A673 (cell line): Measurements from ENCODE around the gene NKX2-8. TPM values are rescaled to one million over a fixed set of nuclear protein-coding genes. Genes with fewer than 3 reads are reported as not detected.

Experiments
- BruUV-seq: library from RNA; stranded (reverse); fragments of 400-500 nt; replicated peaks from 2 replicates; lab custom pipeline; 2021; lab: Mats Ljungman, UMichigan
- CTCF ChIA-PET: fragments of 300-600 bp; sonication (Branson Sonifier 250); formaldehyde crosslinking; loops from one replicate; lab custom pipeline; 2022; ENCODE audit warnings: antibody characterized with exemption; lab: Charles Lee
- POLR2A ChIA-PET: fragments of 300-600 bp; sonication (Branson Sonifier 250); formaldehyde crosslinking; loops from one replicate; lab custom pipeline; 2022; ENCODE audit warnings: antibody characterized with exemption; ENCODE audit not compliant: low non-redundant PET; lab: Charles Lee
- DNase-seq: peaks from one replicate; pipeline ENCODE4 v3.0.0-alpha.2; 2015; ENCODE audit warnings: low spot score
- H3K27ac ChIP-seq: fragments of 200-600 bp; sonication (generic); 2 replicates; pipeline ENCODE4 v1.5.1; 2016; ENCODE audit warnings: mixed run types, low read depth, mild to moderate bottlenecking, mixed read lengths, antibody characterized with exemption, low read length; ENCODE audit not compliant: poor library complexity, severe bottlenecking
- H3K27me3 ChIP-seq: fragments of 200-600 bp; sonication (generic); replicated peaks from 2 replicates; pipeline ENCODE4 v1.6.1; 2017; ENCODE audit warnings: mixed run types, low read depth, mild to moderate bottlenecking, mixed read lengths, antibody characterized with exemption, low read length; ENCODE audit not compliant: insufficient read depth, poor library complexity
- H3K36me3 ChIP-seq: fragments of 200-600 bp; sonication (generic); 2 replicates; pipeline ENCODE4 v1.6.1; 2016; ENCODE audit warnings: mixed run types, mild to moderate bottlenecking, mixed read lengths, antibody characterized with exemption, low read length; ENCODE audit not compliant: insufficient read depth, poor library complexity, severe bottlenecking
- H3K4me1 ChIP-seq: fragments of 200-600 bp; sonication (generic); 2 replicates; pipeline ENCODE4 v1.6.1; 2017; ENCODE audit warnings: mixed run types, mild to moderate bottlenecking, mixed read lengths, antibody characterized with exemption, low read length; ENCODE audit not compliant: insufficient read depth, poor library complexity, severe bottlenecking
- H3K4me3 ChIP-seq: fragments of 200-600 bp; sonication (generic); 2 replicates; pipeline ENCODE4 v1.5.1; 2016; ENCODE audit warnings: low read depth, mixed run types, mild to moderate bottlenecking, mixed read lengths, low read length; ENCODE audit not compliant: poor library complexity, severe bottlenecking
- H3K9me3 ChIP-seq: fragments of 200-600 bp; sonication (generic); 2 replicates; pipeline ENCODE4 v1.6.1; 2016; ENCODE audit warnings: mixed run types, low read depth, mild to moderate bottlenecking, mixed read lengths, antibody characterized with exemption, low read length; ENCODE audit not compliant: poor library complexity, severe bottlenecking
- CTCF ChIP-seq: fragments of 300-800, 200-600 bp; sonication (generic); conservative IDR thresholded peaks from 2 replicates; pipeline ENCODE4 v1.5.1; 2017; ENCODE audit warnings: low read depth, mild to moderate bottlenecking, antibody characterized with exemption, low read length, moderate library complexity, mixed read lengths
- EZH2 ChIP-seq: fragments of 200-600 bp; sonication (generic); IDR thresholded peaks from 2 replicates; pipeline ENCODE4 v1.6.1; 2017; ENCODE audit warnings: borderline replicate concordance, low read depth, mild to moderate bottlenecking, mixed read lengths, antibody characterized with exemption, low read length; ENCODE audit not compliant: poor library complexity, severe bottlenecking
- intact Hi-C: fragments of 100-400 bp; cut with micrococcal nuclease; formaldehyde crosslinking; loops from one replicate; pipeline ENCODE4 v1.10.0; 2022; ENCODE audit not compliant: unreplicated experiment
- total RNA-seq: library from RNA; stranded (reverse); gene quantifications from 2 replicates; pipeline ENCODE4 v1.2.3, GENCODE V29; 2021

The NKX2-8 gene
- total RNA-seq, 1 experiment from 2014 or later, result not detected

GRCh38 chr14:36591482-36591881 is 9.1 kb upstream of the NKX2-8 start:
- no peaks in the 10 kb centered on the region for H3K36me3 ChIP-seq
- H3K4me3 ChIP-seq, result no peak overlapping the region
- H3K4me1 ChIP-seq, result no peaks in the 10 kb centered on the region
- TF ChIP-seq EZH2 (no peak), CTCF (no peak)
- no peak for DNase-seq
- H3K27me3 ChIP-seq, result peaks cover 45% of the 10 kb centered on the region
- no peaks in the 10 kb centered on the region for H3K9me3 ChIP-seq
- ChIA-PET POLR2A (no interaction called here), CTCF (no interaction called here)
- BruUV-seq, result no TSS peak
- no peak overlapping the region for H3K27ac ChIP-seq
- intact Hi-C loops, result no loop called here

- CTCF ChIA-PET, result no interaction called here
- H3K9me3 ChIP-seq, result no peaks in the 10 kb centered on the region
- H3K4me3 ChIP-seq, result no peak overlapping the region
- intact Hi-C loops, result no loop called here
- H3K4me1 ChIP-seq, result no peaks in the 10 kb centered on the region
- TF ChIP-seq EZH2, result no peak
- no peak for TF ChIP-seq CTCF
- POLR2A ChIA-PET, result no interaction called here
- no peak for DNase-seq
- no TSS peak for BruUV-seq
- H3K36me3 ChIP-seq, result no peaks in the 10 kb centered on the region
- H3K27me3 ChIP-seq, result peaks cover 46% of the 10 kb centered on the region
- no peak overlapping the region for H3K27ac ChIP-seq
Measured at GRCh38 chr14:36588788-36589187, 6.4 kb upstream of the NKX2-8 start.

GRCh38 chr14:36588119-36588518 is 5.7 kb upstream of the NKX2-8 start:
- DNase-seq, result no peak
- BruUV-seq, result no TSS peak
- no peak overlapping the region for H3K4me3 ChIP-seq
- intact Hi-C loops, result no loop called here
- TF ChIP-seq CTCF (no peak), EZH2 (no peak)
- no peaks in the 10 kb centered on the region for H3K4me1 ChIP-seq
- H3K27ac ChIP-seq, result no peak overlapping the region
- H3K9me3 ChIP-seq, result no peaks in the 10 kb centered on the region
- CTCF ChIA-PET, result no interaction called here
- no peaks in the 10 kb centered on the region for H3K36me3 ChIP-seq
- H3K27me3 ChIP-seq, result peaks cover 39% of the 10 kb centered on the region
- POLR2A ChIA-PET, result no interaction called here
